Gastroesophageal sphincter (tissue), 3 donors: ENCODE results near the gene NOD1.

Experiments
- EP300 ChIP-seq: sonication (generic); formaldehyde crosslinking; IDR thresholded peaks from one replicate; pipeline ENCODE4 v1.6.1; 2017; ENCODE audit warnings: antibody characterized with exemption, mild to moderate bottlenecking
- POLR2A ChIP-seq, 2 donors: fragments of 450-650 bp; IDR thresholded peaks; one replicate each; pipeline ENCODE4 v1.6.1; 2017; ENCODE audit warnings: antibody characterized with exemption in 2 of 2, mild to moderate bottlenecking in 2 of 2, moderate library complexity in 1 of 2
- POLR2AphosphoS5 ChIP-seq: sonication (generic); formaldehyde crosslinking; IDR thresholded peaks from one replicate; pipeline ENCODE4 v1.6.1; 2017; ENCODE audit warnings: antibody characterized with exemption
- TF ChIP-seq, protein P1 (sequence below), 4 experiments: fragments of 200-600 bp in 2 of 4; fragments of 450-650 bp in 2 of 4; sonication (generic) in 1 of 4; IDR thresholded peaks; one replicate each; pipeline ENCODE4 v1.5.1; 2017 to 2019; ENCODE audit warnings: antibody characterized with exemption in 4 of 4, mild to moderate bottlenecking in 2 of 4, moderate library complexity in 2 of 4

DNA sequence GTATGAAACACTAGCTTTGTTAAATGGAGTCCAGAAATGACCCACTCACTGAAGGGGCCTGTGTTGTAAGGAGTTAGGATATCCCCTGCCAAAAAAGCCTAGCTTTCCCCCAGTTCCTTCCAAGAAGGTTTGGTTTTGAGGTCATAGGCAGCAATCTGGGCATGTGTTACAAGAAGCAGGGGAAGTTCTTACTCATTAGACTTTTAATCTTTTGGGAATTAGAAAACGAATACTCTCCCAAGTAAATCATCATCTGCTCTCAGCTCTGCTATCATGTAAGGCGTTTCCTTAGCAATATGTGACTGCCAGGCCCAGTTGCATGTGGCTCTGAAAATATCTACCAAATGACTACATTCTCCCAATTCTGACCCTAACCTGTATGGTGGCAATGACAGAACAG, 3.7 kb downstream of the NOD1 start:
- TF ChIP-seq, protein P1, sequence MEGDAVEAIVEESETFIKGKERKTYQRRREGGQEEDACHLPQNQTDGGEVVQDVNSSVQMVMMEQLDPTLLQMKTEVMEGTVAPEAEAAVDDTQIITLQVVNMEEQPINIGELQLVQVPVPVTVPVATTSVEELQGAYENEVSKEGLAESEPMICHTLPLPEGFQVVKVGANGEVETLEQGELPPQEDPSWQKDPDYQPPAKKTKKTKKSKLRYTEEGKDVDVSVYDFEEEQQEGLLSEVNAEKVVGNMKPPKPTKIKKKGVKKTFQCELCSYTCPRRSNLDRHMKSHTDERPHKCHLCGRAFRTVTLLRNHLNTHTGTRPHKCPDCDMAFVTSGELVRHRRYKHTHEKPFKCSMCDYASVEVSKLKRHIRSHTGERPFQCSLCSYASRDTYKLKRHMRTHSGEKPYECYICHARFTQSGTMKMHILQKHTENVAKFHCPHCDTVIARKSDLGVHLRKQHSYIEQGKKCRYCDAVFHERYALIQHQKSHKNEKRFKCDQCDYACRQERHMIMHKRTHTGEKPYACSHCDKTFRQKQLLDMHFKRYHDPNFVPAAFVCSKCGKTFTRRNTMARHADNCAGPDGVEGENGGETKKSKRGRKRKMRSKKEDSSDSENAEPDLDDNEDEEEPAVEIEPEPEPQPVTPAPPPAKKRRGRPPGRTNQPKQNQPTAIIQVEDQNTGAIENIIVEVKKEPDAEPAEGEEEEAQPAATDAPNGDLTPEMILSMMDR (IDR thresholded peaks at IDR 0.05): no peak
- TF ChIP-seq EP300 (no peak), POLR2A (IDR thresholded peaks at IDR 0.05) (no peak), POLR2AphosphoS5 (peak; percentile 80)
